PC-9 (cell line): ENCODE data around the gene DACT2.

Source experiments
- CTCF ChIP-seq: fragments of 200-600 bp; sonication (generic); conservative IDR thresholded peaks from 2 replicates; pipeline ENCODE4 v1.6.1; 2017; ENCODE audit warnings: mixed run types, antibody characterized with exemption, mild to moderate bottlenecking, moderate library complexity
- EZH2 ChIP-seq: fragments of 200-600 bp; sonication (generic); IDR thresholded peaks from 2 replicates; pipeline ENCODE4 v1.8.0; 2017; ENCODE audit warnings: antibody characterized with exemption, low read depth

- no peak for TF ChIP-seq CTCF
- TF ChIP-seq EZH2: no peak
Observed at GRCh38 chr6:168363811-168364792, 44.5 kb upstream of the DACT2 start.
